GOT3 (cell line): ENCODE data around the gene MORN3.
"Not testable (repeated sequence)": the region's sequence is repeated elsewhere in the genome, so short reads cannot be mapped to it uniquely, and the experiment has no call there.

Source experiments
- DNase-seq: peaks from one replicate; lab custom pipeline; 2025; ENCODE audit warnings: mixed read lengths; lab: John Stamatoyannopoulos, UW

Gene MORN3

DNA sequence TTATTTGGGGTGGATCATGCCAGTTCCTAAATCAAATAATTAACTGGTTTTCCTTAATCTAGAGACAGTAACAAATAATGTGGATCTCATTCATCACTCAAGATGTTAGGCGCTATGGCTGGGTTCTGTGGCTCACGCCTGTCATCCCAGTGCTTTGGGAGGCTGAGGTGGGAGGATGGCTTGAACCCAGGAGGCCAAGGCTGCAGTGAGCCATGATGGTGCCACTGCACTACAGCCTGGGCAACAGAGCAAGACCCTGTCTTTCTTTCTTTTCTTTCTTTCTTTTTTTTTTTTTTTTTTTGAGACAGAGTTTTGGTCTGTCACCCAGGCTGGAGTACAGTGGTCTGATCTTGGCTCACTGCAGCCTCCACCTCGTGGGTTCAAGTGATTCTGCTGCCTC is 23.3 kb upstream of the MORN3 start:
- not testable (repeated sequence) for DNase-seq

DNA sequence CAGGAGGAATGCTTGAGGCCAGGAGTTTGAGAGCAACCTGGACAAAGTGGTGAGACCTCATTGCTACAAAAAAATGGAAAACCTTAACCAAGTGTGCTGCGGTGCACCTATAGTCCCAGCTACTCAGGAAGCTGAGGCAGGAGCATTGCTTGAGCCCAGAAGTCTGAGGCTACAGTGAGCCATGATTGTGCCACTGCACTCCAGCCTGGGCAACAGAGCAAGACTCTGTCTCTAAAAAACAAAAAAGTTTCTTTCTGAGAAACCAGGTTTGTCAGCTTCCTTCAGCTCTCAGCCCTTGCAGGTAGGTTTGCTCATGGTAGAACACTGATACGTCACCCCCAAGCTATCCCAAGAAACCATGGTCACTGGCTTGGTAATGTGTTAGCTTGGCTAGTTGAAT is 20.0 kb upstream of the MORN3 start:
- no peak for DNase-seq

DNA sequence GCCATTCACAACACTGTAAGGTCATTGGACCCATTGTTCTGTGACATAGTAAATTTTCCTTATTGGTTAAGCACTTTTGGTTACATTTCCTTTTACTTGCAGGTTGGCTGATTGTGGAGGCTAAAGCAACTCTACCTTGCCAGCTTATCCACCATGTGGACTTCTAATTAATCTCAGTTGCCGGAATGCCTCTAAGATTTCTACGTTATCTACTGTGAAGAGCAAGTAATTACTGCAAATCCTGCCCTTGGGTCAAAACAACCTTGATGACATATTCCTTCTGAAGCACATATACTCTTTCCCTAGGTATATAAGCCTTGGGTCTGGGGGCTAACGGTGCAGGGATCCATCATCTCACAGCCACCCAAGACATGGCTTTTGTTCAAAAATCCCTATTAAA is 19.5 kb upstream of the MORN3 start:
- DNase-seq = no peak

DNA sequence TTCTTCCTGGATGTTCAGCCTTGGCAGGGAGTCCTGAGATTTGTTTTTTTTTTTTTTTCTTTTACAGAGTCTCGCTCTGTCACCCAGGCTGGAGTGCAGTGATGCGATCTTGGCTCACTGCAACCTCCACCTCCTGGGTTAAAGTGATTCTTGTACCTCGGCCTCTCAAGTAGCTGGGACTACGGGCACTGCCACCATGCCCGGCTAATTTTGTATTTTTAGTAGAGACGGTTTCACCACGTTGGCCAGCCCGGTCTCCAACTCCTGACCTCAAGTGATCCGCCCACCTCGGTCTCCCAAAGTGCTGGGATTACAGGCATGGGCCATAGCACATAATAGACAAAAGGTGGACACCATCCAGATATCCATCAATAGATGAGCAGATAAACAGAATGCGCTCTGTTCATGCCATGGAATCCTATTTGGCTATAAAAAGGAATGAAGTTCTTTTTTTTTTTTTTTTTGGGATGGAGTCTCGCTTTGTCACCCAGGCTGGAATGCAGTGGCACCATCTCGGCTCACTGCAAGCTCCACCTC is 10.3 kb upstream of the MORN3 start:
- DNase-seq = not testable (repeated sequence)

DNA sequence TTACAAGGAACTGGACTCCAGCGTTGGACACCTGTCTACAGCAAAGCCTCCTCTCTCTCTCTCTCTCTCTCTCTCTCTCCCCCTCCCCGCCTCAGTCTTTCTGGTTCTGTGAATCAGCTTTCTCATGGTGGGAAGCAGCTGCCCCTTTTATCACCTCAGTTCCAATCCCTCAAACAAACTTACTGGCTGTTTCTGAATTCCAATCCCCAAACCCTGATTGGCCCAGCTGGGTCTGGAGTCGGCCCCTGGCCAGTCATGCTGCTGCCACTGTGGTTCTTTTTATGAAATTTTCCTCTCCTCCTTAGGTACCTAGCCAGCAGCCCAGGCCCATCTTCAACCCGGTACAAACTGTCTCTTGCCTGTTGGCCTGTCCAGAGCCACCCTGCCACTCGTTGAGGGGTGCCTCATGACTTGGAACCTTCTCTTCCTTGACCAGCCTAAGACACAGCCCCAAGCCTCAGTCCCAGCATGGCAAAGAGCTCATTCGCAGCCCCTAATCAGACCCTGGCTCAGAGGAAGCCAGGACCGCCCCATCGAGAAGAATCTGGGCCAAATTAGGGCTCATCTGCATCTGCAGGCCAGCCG is 9.4 kb upstream of the MORN3 start:
- DNase-seq = no peak

DNA sequence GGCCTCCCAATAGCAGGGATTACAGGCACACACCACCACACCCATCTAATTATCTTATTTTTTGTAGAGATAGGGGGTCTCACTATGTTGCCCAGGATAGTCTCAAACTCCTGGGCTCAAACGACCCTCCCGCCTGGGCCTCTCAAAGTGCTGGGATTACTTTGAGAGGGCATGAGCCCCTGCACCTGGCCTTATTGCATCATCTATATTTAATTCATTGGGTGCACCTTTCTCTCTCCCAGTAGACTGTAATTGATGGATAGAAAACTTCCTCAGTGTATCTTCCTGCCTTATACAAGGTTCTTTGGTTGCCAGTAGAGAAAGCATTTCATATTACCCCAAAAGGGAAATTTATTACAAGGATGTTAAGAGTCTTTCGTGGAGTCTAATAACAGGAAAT is 8.9 kb upstream of the MORN3 start:
- DNase-seq = no peak

DNA sequence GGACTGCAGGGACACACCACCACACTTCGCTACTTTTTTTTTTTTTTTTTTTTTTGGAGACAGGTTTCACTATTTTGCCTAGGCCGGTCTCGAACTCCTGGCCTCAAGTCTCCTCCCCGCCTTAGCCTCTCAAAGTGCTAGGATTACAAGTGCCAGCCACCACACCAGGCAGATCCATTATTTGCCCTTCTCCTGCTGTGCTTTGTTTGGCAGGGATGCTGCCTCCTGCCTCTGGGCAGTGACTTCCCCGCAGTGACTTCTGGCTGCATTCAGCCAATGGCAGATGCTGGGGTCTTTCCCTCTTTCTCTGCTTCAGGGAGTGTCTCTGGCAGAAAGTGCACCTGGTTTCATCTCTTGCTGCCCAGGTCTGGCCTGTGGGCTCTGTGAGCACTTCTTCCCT is 6.7 kb upstream of the MORN3 start:
- DNase-seq = no peak

DNA sequence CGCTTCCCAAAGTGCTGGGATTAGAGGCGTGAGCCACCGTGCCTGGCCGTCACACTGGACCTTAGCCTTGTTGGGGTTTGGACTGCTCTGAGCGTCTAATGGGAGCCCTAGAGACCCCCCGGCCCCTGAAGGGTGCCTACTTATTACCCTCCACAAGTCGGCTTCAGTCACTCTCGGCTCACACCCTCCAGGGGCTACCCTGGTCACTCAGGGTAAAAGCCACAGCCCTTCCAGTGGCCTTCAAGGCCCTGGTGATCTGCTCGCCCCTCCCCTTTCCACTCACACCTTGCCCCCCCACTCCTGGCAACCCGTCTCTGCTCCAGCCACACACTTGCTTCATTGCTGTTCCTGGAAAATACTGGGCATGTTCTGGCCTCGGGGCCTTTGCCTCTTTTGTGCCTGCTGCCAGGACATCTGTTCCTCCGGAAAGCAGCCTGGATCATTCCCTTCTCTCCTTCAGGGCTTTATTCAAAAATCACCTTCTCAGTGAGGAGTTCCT is 3.6 kb upstream of the MORN3 start:
- DNase-seq = no peak

DNA sequence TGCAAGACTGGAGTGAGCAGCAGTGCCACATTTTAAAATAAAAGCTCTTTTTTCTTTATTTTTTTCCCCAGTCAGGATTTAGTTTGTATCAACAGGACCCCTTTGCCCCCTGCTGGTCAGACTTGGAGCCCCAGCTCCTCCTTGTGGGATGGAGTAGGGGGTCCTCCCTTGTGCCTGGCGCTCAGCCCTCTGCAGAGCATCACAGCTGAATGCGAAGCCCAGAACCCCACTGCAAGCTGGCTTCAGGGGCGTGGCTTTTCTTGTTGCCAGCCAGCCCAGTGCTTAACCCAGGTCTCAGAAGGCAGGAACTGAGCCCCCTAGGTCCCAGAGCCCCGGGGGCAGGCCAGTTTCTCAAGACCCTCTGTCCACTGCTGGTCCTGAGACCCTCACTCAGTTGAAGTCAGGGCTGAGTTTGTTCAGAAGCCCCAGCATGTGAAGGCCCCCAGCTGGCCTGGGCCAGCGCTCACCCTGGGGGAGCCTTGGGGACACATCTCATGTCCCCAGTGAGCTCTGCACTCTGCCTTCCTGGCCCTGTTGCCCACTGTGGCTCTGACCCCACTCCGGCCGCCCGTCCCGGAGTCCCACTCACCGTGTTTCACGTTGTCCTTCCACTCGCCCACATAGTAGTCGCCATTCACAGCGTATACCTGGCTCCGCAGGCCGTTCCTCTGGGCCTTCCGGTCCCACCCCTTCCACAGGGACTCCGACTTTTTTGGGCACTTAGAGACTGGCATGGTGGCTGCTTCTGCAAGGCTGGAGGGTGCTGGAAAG is 519 bp downstream of the MORN3 start:
- no peak for DNase-seq

DNA sequence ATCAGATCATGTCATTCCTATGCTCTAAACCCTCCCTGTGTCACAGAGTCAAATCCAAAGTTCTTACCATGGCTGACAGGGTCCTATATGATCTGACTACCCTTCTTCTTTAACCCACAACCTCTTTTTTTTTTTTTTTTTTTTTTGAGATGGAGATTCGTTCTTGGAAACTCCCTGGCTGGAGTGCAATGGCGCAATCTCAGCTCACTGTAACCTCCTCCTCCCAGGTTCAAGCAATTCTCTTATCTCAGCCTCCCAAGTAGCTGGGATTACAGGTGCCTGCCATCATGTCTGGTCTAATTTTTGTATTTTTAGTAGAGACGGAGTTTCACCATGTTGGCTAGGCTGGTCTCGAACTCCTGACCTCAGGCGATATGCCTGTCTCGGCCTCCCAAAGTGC is 2.6 kb downstream of the MORN3 start:
- DNase-seq = not testable (repeated sequence)

DNA sequence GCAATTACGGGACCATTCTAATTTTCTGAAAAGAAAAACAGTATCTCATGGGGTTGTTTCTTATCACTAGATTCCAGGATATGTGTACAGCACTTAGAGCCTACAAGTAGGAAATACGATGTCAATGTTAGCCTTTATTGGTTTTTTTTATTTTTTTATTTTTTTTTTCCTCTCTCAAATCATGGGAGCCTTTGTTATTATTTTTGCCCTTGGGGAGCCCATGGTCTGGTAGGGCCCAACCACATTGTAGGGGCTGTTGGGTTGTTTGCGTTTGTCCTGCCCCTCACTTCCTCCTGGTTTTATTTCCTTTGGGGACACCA is 5.9 kb downstream of the MORN3 start:
- DNase-seq = no peak

DNA sequence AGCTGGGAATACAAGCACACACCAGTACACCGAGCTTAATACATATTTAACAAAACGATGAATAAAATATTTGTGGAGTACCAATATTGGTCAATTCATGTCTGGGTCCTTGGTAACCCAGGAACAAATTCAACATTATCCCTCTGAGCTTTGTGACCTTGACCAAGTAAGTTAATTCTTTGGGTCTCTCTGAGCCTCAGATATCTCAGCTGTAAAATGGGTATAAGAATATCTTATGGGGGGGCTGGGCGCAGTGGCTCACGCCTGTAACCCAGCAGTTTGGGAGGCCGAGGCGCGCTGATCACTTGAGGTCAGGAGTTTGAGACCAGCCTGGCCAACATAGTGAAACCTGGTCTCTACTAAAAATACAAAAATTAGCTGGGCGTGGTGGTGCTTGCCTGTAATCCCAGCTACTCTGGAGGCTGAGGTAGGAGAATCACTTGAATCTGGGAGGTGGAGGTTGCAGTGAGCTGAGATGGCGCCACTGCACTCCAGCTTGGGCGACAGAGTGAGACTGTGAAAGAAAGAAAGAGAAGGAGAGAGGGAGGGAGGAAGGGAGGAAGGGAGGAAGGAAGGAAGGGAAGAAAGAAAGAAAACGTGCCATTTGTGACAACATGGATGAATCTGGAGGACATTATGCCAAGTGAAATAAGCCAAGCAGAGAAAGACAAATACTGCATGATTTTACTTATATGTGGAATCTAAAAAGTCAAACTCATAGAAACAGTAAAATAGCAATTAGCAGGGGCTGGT is 7.9 kb downstream of the MORN3 start:
- not testable (repeated sequence) for DNase-seq

DNA sequence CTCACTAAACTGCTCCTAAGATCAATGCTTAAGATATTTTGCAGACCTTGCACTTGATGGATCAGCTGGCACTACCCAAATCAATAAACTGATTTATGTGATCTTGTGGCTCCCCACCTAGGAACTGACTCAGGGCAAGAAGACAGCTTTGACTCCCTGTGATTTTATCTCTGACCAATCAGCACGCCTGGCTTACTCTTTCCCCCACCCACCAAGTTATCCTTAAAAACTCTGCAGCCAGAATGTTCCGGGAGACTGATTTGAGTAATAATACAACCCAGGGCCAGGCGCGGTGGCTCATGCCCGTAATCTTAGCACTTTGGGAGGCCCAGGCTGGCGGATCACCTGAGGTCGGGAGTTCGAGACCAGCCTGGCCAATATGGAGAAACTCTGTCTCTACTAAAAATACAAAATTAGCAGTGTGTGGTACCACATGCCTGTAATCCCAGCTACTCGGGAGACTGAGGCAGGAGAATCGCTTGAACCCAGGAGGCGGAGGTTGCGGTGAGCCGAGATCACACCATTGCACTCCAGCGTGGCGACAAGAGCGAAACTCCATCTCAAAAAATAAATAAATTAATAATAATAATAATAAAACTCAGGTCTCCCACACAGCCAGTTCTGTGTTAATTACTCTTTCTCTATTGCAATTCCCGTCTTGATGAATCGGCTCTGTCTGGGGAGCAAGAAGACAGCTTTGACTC is 12.0 kb downstream of the MORN3 start:
- DNase-seq = no peak

DNA sequence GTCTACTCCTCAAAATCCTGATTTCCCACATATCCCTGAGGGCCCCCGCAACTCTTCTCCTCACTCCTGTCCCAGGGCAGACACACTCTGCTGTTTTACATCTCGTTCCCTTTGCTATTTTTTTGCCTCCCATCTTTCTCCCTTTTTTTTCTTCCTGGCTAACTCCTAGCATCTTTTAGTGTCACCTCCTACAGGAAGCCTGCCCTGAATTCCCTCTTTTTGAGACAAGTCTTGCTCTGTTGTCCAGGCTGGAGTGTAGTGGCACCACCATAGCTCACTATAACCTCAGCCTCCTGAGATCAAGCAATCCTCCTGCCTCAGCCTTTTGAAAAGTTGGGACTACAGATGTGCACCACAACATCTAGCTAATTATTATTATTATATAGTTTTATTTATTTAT is 13.3 kb downstream of the MORN3 start:
- DNase-seq = no peak

DNA sequence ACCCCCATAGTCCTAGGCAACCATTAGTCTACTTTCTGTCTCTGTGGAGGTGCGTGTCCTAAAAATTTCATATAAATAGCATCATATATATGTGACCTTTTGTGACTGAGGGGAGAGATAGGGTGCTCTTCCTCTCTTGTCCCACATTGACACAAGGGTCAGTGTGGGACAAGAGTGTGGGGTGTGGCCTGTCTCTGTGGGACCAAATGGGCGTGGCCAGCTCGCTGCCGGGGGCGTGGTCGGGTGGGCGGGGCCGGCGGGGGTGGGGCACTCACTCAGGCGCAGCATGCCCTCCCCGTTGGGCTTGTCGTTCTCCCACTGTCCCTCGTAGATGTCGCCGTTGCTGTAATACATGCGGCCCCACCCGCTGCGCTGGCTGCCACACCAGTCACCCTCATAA is 15.5 kb downstream of the MORN3 start:
- DNase-seq = no peak

DNA sequence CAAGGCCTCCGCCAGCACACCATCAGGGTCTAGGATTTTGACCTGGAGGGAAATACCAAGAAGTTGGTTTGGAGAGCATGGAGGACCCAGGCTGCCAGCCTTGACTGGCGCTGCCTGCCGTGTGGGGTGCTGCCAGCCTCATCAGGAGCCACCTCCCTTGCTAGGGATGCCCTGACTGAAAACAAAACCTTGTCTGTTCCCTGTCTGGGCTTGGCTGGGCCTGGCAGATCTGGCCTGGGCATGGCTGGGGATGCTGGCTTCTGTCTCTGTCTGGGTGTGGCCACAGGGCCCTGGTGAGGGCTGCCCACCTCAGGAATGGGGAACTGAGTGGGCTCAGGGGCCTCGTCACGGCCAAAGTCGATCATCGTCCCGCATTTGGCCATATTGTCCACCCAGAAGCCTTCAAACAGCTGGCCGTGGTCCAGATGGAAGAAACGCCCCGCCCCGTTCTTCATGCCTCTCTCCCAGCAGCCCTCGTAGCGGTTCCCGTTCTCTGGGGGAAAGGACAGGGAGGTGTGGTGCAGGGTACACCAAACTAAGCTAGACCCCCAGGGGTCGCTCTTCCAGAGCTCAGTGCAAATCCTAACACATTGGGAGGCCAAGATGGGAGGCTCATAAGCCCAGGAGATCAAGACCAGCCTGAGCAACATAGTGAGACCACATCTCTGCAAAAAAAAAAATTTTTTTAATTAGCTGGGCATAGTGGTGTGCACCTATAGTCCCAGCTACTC is 16.5 kb downstream of the MORN3 start:
- DNase-seq = no peak

DNA sequence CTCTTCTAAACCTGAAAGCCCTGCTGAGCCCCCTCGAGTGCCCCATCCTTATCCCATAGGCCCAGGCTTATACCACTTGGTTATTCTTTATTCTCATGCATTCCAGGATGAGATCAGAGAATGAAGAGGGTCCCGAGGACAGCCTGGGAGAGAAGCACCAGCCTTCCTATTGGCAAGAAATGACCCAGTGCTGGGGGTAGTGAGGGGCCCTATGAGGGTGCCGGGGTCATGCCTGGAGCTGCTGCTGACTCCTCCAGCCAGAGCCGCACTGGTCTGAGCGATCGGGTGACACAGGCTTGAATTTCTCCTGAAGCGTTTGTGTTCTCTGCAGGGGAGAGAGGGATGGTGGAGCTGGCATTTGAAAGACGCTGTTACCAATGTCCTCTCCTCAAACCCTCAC is 18.1 kb downstream of the MORN3 start:
- DNase-seq = no peak

DNA sequence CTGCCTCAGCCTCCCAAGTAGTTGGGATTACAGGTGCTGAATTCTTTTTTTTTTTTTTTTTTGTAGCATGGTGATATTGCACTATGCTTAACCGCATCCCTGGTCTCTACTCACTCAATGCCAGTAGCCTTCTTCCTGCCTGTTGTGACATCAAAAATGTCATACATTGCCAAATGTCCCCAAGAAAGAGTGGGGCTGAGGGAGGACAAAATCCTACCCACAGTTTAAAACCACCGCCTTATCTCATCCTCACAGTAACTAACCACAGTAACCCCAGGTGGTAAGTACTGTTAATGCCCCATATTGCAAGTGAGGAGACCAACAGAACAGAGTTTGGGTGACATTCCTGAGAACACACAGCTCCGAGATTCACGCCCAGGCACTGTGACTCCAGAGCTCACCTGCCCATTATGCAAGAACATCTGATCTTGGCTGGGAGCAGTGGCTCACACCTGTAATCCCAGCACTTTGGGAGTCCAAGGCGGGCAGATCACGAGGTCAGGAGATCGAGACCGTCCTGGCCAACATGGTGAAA is 19.6 kb downstream of the MORN3 start:
- DNase-seq = no peak

DNA sequence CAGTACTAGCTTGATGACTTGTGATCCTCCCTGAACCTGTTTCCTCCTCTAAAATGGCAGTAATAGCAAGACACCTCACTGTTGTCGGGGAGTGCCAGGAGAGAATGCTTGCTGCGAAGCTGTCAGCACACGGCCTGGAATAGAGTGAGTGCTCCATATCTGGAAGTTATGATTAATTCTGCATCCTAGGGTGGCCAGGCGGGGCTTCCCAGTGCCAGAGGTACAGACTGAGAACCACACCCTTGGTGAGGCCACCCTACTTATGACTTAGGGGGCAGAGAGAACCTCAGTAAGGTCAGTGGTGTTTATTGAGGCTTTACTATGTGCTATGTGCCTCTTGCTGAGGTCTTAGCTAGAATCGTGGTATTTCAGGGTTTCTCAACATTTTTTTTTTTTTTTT is 20.1 kb downstream of the MORN3 start:
- no peak for DNase-seq

DNA sequence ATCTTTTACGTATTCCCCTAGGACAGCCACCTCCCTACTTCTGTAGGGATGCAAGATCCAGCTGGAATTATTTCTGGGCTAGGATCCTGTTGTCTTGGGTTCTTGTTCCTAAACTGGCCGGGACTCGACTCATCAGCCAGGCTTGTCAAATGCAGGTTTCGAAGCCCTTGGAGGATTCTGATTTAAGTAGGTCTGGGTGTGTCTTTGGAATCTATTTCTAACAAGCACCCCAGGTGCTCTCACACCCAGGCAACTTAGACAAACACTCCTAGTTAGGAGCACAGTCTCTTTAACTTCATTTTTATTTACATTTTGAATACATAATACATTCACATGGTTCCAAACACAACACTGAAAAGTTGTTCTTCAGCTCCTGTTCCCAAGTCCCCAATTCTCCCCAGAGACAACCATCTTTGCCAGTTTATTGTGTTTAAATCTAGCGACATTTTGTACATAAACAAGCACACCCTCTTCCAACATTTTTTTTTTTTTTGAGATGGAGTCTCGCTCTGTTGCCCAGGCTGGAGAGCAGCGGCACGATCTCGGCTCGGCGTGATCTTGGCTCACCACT is 20.9 kb downstream of the MORN3 start:
- DNase-seq = no peak

DNA sequence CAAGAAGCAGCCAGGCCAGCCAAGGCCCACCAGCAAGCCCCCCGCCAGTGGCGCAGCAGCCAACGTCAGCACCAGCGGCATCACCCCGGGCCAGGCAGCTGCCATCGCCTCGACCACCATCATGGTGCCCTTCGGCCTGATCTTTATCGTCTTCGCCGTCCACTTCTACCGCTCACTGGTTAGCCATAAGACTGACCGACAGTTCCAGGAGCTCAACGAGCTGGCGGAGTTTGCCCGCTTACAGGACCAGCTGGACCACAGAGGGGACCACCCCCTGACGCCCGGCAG is 28.2 kb downstream of the MORN3 start:
- no peak for DNase-seq
